SHP77 treated with DMSO at 0.1 percent for 48 hours (cell line): ENCODE measurements around the gene TOMM22.

Source experiments
- DNase-seq: peaks from one replicate; lab custom pipeline; 2025; lab: John Stamatoyannopoulos, UW

Gene TOMM22

DNA sequence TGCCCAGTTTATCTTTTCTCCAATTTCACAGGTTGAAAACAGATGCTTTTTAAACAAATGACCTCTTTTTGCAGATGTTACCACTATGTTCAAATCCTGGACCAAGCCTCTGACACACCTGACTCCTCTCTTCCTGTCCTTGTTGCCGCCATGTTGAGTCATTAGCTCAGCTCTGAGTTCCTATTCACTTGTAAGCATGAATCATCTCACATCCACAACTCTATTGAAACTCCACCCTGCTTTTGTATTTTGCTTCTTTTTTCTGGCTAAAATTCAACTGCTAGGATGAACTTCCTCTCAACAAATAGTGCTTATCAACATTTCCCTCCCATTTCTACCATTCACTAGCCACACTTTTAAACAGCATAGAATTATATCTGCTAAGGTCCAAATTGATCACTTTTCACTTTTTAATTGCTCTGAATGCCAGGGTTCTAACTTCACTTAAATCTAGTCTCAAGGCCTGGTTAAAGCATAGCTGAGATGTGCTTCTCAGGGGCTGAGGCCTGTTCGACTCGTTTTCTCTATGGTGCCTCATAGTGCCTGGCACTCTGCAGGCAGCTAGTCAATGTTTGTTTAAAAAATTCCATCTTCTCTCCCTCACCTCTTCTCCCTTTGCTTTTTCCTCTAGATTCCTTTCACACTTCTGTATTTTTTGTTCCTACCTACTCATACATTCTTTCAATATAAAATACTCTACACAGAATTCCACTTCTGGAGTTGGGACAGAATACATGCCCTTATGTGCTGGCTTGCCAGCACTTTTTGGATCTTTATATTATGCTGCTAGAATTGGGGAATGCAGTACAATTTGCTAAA, 15.1 kb downstream of the TOMM22 start:
- no peak for DNase-seq

DNA sequence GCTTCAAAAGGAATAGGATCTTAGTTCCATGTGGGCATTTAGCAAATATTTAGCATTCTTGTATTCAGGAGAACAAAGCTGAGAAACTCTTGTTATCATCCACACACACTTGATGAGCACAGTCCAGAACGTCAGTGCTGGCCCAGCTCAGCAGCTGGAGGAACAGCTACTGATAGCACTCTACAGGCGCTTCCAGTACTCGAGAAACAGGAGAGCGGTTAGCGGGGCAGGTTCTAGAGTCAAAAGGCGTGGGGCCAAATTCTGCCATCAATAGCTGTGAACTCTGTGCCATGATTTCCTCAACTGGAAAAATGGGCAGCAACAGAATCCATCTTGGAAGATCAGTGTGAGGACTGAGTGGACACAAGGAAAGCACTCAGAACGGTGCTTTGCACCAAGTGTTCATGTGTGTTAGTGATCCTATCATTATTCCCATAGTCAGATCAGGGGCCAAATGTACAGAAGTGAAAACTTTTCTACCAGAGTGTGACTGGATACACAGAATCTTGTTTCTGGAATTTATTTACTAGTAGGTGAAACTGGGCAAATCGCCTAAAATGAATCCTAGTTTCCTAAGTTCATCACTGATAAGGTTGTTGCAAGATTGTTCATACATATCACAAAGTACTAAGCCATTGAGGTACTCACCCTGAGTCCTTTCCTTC, 15.8 kb downstream of the TOMM22 start:
- DNase-seq: no peak

DNA sequence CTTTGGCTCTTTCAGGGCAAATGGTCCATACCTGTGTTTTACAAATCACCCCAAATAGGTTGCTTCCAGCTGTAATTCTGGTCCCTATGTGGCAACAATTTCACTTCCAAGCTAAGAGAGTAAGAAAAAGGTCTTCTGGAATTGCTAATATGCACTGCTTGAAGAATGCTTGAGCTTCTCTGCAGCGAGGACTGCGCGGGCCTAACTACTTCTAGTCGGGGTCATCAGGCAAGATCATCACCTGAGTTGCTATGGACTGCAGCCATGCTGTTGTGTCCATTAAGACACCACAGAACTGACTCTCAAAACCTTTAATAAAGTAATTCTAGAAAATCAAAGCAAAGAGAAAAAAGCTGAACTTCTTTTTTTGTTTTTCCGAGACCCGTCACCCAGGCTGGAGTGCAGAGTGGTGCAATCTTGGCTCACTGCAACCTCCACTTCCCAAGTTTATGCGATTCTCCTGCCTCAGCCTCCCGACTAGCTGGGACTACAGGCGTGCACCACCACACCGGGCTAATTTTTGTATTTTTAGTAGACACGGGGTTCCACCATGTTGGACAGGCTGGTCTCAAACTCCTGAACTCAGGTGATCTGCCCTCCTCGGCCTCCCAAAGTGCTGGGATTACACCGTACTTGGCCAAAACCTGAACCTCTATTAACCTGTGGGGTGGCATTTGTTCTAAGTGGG, 16.8 kb downstream of the TOMM22 start:
- DNase-seq: no peak

DNA sequence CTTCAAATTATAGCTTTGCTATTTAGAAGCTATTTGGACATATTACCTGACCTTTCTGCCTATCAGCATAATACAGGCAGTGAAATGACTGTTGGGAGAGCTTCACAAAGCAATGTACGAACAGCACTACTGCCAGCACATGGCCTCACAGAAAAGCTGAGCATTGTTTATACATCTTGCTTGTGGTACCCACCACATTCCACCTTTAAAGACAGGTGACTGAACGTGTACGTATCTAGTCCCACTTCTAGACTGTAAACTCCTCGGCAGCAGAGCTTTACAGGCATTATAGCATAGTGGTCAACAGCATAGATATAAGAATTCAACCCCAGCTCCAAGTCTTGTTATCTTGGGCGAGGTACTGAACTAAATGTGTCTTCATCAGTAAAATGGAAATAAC, 17.4 kb downstream of the TOMM22 start:
- DNase-seq: no peak

DNA sequence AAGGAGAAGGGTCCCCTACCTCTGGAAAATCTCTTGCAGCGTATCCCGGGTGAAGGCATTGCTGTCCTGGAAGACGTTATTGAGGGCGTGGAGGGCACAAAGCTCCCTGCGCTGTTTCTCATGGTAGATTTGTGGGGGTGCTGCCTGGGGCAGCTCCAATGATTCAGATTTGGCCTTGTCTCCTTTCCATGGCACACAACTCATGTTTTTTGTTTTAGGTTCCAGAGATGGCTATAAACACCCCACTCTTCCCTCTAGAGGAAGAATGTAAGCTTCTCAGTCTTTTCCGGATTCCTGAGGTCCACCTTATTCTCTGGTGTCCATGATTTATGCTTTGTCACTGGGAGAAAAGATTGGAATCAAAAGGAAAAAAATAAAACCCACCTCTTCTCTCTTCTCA, 18.0 kb downstream of the TOMM22 start:
- no peak for DNase-seq

DNA sequence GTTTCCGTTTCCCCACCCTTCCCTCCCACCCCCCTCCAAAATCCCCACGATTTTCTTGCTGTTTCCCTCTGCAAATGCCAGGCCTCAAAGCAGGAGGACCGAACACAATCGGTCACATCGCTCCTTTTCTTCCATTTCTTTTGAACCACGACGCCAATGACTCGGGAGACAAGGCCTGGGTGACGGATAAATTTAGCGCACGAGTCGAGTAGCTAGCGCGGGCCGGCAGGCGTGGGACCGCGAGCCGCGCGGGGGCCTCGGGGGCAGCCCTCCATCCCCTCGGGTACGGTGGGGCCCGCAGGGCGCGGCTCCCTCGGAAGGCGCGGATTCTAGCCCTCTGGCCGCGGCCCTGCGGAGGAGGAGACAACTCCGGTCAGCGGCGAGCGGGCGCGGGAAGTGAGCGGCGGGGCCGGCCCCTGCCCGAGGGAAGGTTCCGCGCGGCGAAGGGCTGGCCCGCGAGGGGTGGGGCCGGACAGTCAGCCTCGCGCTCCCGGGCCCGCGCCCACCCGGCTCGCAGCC, 18.6 kb downstream of the TOMM22 start:
- no peak for DNase-seq

DNA sequence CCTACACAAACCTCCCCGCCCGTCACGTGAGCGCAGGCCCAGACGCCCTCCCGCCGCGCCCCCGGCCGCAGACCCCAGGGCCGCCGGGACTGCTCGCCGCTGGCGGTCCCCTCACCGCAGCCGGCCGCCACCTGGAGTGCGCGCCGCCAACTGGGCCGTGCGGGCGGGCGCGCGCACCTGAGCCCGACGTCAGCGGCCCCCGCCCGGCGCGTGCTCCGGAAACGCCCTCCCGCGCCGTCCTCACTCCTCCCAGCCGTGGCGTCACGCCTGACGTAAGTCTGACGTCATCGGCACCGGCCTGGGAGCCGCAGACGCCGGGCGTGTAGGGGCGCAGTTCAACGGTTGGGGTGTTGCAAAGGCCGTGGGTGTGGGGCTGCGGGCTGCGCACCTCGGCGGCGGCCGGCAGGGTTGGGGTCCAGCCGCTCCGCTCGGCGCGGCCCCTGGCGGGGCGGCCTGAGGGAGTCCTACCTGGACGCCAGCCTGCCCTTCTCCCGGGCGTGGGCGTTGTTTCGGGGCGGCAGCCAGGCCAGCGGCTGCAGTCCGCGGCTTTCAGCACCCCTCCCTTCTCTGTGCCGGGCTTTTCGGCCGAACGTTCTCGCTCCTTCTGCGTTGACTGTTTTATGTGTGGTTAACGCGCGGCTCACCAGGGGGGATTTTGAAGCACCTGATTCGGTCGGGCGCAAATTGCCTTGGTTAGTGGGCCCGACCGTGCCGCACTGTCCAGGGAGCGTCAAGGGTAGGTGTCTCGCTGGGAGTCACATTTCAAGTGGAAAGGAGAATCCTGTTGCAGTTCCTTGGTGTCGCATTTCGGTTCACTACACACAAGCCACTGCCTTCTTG, 19.3 kb downstream of the TOMM22 start, which contains the start of gene JOSD1:
JOSD1 (minus strand) TSS at position 155 of the 840 bp plus-strand sequence. CDS start 956 bp downstream, outside the sequence.
- peak; percentile 41 for DNase-seq

DNA sequence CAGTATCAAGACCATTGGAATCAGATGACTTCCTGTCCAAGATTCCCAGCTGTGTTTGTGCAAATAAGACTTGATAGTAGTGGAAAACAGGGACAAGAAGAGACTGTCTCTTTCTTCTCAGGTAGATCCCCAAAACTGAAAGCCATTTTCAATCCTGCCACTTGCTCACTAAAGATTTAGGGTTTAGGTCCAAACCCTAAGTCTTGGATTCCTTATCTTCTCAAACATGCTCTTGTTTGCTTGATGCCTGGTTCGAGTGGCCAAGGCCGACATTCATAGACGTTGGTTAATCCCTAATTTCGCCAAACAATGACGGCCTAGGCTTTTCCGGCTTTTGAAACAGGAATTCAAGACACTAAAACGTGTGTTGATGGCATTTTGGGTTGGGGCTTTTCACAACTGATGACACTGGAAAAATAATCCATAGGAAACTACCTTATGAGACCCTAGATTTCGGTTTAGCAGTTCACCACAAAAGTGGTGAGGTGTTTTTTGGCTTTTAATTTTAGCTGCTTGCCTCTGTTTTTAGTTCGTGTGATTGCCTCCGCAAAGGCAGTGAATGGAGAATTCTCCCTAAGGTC, 23.0 kb downstream of the TOMM22 start:
- peak; percentile 11 for DNase-seq

DNA sequence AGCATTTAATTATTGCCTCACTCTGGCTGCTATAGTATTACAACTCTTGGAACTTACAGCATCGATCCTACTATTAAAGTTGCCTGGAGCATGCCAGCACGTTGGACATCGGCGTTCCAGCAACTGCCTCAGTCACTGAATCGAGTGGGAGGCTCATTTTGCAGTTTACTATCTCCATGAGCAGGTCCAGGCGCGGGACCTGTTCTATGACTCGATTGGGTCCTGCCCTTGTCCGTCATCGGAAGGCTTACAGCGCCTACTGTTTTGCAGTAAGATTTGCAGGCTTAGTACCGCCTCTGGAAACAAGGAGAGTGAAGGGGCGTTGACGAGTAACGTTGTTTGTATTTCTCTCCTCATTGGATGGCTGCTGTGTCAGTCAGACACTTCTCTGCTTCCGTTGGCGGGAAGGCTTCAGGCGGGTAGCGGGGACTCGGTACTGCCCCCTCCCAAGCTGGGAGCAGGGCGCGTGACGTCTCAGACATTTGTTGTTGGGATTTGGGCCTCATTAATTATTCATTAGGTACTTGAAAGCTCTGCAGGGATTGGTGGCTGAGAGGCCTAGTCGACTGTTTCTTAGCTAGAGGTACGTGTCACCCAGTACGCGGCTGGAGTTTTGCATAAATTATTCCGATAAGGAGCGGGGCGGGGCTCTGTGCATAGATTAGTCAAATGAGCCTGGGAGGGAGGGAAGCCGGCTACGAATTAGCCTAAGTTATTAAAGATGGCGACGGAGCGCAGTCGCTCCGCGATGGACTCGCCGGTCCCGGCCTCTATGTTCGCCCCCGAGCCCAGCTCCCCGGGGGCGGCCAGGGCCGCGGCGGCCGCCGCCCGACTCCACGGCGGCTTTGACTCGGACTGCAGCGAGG, 23.7 kb downstream of the TOMM22 start, which contains the start of gene GTPBP1:
GTPBP1 (plus strand) TSS at position 710 of the 866 bp plus-strand sequence; CDS start at position 722, 12 bp downstream.
- peak; percentile 100 for DNase-seq

DNA sequence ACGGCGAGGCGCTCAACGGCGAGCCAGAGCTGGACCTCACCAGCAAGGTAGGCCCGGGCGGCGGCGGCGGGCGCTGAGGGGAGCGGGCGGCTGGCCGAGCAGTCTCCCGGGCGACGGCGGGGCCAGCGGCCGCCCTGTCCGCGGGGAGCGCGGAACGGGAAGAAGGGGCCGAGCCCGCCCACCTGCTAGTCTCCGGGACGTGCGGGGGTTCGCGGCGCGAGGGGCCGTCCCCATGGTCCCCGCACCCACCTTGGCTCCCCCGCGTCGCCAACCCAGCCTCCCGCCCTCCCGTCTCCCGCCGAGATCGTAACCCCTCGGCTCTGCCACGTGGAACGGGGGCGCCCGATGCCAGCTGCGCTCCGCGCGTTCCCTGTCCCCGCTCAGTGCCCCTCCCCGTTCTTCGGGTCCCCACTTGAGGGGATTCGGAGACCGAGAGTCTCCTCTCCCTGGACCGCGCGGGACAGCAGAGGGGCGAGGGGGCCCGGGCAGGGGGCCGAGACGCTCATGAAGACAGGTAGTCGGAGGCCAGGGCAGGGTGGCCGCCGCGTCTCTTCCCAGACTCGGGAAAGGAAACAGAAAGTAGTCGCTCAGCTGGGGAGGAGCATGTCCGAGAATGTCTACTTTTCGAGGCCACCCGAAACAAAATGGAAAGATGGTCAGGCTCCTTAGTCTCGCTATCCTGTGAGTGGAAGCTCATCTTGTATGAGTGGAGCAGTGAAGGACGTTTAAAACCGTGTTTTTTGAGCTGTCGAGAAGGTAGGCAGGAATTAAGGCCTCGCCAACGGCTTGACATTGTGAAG, 24.5 kb downstream of the TOMM22 start:
- no peak for DNase-seq

DNA sequence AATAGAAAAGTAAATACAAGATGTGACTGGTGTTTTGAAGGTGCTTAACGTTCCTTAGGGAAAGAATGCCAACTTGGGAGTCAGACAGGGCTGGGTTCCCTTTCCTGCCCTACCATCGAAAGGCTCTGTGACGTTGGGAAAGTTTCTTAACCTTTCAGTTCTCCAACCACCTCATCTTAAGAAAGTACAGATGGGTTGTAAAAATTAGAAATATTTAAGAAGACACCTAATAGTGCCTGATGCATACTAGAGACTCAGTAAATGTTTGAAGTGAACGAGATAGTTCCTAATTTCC, 25.1 kb downstream of the TOMM22 start:
- DNase-seq: no peak

DNA sequence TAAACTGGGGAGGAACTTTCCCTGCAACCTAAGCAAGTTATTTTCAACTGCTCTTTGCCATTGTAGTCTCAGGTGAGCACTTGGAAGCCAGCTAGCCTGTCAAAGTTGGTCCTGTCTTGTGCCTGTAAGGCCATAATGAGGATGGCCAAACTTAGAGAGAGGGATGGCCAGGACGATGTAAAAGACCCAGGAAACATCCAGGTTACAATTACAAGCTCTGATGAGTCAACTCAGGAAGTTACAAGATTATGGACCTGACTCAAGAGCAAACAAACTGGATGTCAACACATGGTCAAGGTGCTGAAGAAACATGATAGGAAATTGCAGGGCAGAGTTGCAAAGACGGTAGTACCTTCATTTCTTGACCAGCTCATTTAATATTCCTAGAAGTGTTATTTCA, 25.6 kb downstream of the TOMM22 start:
- DNase-seq: no peak

DNA sequence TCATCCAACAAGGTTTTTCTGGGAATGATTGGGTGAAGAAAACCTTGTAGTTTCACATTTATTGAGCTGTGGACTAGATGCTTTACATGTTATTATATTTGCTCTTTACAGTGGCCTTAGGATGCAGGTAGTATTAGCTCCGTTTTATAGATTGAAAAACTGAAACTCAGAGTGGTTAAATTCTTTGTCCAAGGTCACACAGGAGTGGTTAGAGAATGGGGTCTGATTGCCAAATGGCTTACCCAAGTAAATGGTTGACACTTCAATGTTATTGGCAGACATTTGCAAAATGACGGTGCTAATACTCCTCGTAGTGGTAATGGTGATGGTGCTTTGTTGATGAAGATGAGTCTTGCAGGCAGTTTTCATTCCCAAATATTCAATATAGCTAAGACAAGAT, 26.2 kb downstream of the TOMM22 start:
- no peak for DNase-seq

DNA sequence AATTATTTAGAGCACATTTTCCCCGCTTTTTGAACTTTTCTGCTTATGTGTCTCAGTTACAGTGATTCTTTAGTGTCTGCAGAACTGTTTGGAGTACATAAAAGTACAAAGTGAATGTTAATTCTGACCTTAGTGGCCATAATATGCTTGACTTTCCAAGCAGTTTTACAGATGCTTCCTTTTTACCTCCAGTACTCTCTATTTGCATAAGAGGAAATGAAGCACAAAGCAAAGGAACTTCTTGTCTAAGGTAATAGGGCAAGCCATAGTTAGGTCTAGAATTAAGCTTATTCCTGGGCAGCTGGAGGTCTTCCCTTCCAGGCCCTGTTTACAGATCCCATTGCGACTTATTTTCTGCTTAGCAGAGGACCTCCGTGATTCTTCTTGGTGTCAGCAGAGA, 27.5 kb downstream of the TOMM22 start:
- no peak for DNase-seq

DNA sequence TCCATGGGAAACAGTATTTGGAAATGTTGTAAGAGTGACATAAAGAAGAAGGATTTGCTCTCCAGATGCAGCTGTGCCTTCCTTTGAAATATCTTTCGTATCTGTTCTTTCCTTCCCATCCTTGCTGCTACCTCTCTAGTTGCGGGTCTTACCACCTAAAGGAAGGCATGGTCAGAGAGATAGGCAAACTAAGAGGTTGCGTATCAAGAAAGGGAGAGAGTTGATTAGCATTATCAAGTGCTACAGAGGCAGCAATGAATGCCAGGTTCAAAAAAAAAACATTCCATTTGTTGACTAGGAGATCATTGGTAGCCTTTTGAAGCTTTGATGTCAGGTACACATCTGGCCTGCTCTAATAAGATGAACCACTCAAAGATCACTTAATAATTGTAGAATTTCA, 28.6 kb downstream of the TOMM22 start:
- no peak for DNase-seq

DNA sequence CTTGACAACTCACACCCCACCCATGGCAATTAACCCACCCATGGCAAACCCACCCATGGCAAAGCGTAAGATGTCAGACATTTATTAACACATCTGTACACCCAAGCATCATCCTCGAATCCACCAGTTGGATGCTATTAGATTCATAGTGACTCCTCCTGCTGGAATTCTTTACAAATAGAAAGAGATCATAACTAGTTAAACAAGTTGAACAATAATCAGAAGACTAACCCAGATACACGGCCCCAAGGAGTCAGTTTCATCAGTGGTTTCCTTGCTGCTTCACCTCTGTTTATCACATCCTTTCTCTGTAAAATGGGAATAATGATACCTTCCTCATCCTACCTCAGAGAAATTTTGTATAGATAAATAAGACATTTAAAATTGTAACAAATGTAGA, 29.1 kb downstream of the TOMM22 start:
- DNase-seq: no peak

DNA sequence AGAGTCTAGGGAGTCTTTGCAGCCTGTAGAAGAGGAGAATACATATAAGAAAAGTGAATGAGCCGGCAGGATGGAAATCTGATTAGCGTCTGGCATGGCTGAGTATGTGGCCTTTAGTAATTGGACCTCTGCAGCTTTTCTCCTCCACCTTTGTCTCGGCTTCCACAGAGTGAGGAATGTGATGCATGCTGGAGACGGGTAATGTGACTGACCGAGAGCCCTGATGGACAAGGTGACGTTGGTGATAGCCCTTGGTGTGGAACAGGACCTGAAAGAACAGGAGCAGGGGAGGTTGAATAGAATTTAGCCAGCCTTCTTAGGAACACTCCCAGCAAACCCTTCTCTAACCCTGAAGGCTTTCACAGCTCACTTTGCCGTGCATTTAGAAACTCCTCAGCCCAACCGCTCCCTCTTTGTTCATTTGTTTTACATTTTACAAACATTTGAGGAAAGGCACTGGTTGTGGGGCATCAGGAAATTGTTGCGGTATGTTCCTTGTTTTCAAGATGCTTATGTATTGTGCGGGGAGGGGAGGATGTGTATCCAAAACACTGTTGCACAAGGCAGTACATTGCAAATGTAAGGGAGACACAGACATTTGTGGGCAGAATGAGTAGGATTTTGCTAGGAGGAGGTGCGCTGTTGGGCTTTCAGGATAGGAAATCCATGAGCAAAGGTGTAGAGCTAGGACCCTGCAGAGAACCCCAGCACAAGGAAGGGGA, 30.9 kb downstream of the TOMM22 start:
- no peak for DNase-seq

DNA sequence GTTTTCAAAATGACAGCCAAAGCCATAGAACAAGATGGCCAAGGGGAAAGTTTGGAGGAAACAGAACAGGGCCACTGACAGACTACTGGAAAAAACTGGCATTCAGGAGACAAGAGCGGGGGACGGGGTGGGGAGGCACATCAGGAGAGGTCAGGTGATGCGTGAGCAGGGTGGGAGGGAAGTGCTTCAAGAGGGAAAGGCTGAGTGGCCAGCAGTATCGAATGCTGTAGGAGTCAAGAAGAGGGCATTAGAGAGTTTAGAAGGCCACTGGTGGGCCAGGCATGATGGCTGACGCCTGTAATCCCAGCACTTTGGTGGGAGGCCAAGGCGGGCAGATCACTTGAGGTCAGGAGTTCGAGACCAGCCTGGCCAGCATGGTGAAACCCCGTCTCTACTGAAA, 32.2 kb downstream of the TOMM22 start:
- DNase-seq: no peak

DNA sequence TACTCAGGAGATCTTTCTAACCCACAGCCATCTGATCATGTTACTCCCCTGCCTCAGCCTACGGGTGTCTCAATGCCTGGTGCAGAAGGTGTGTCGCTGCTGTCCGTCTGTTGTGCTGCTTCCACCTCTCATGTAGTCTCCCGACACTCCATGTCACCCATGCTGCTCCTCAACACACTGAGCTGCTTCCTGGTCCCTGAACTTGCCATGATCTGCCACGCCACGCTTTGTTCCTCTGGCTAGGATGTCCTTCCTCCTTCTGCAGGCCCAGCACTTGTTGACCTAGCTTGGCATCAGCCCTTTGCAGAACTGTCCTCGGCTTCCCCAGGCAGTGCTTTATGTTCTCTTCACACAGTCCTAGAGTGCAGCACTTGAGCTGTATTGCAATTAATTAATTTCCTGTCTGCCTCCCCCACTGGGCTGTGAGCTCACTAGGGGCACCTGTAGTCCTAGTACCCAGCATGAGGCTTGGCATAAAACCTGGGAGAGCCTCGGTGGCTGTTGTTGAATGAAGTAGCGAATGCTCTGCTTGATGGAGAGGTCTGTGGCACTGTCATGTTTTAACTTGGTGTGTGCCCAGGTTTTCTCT, 33.5 kb downstream of the TOMM22 start:
- DNase-seq: no peak
